ENCODE data around the gene APOLD1. TPM values are rescaled to one million over a fixed set of nuclear protein-coding genes. Genes with fewer than 3 reads are reported as not detected.
"Not testable (repeated sequence)": the region's sequence is repeated elsewhere in the genome, so short reads cannot be mapped to it uniquely, and the experiment has no call there.

Gene APOLD1
- total RNA-seq (10 to 100 TPM in 1 of 5 experiments, 1 to 10 TPM in 3, under 1 TPM in 1; 0.64 to 11.1 (median 3.1) TPM), polyA plus RNA-seq (under 1 TPM; 0.25 to 0.36 TPM), total RNA-seq (3.9 reads per million, percentile 20 among the genes with 10 or more reads in this experiment)

- ATAC-seq (no peak), DNase-seq (no peak)
- Mint-ChIP-seq H3K4me1 (peaks cover 6 to 35% (median 17%) of the 10 kb centered on the region in 7 donors), H3K27ac (peak within 1 kb of the TSS; percentile 24 to 85 (median 59)), H3K9me3 (no peaks in the 10 kb centered on the region), H3K36me3 (peaks cover 0 to 3% (median 0%) of the 10 kb centered on the region in 5 donors), H3K4me3 (peak within 1 kb of the TSS; percentile 76 to 87 (median 81)), H3K27me3 (no peaks in the 10 kb centered on the region)
- H3K4me3 ChIP-seq (ENCODE audit: low read length) = peak within 1 kb of the TSS; percentile 86
- intact Hi-C loops (cut with micrococcal nuclease) = loop anchor here (5.0 kb wide), 3 partner anchors 223 to 408 kb away; partner anchors contain the start of genes DUSP16 (in 1 of the 2) and GSG1 (in 1 of the 2)
- peak within 1 kb of the TSS; percentile 78 for H3K27ac ChIP-seq (ENCODE audit: low read depth, low read length)
- no peaks in the 10 kb centered on the region for H3K36me3 ChIP-seq (ENCODE audit: control insufficient read depth in 2 of 3, insufficient read depth in 3 of 3, low read length in 3 of 3)
- POLR2A ChIA-PET = interaction anchor here (1.2 to 1.4 kb wide), 3 partner anchors 20 to 30 kb away, joined by 3 to 5 read pairs (median 3); no protein-coding TSS in a partner anchor
- CTCF ChIA-PET = interaction anchor here (0.6 to 5.5 kb wide), 2 partner anchors 26 to 80 kb away, joined by 4 to 84 read pairs; partner anchors contain the start of gene DDX47
- no peaks in the 10 kb centered on the region for H3K9me3 ChIP-seq (ENCODE audit: control insufficient read depth in 2 of 3, low read length in 3 of 3)
- no peaks in the 10 kb centered on the region for H3K27me3 ChIP-seq (ENCODE audit: control insufficient read depth in 2 of 2, insufficient read depth in 2 of 2, low read length in 2 of 2)
- peaks cover 6 to 9% of the 10 kb centered on the region in 2 donors for H3K4me1 ChIP-seq (ENCODE audit: control insufficient read depth in 2 of 2, insufficient read depth in 2 of 2, low read length in 2 of 2)
These were observed at the start of gene APOLD1 for GRCh38 chr12:12784911-12785814. Gene APOLD1, plus strand, starts transcription at chr12:12785659. Its CDS starts 33 bp downstream, at chr12:12785692.

- ATAC-seq (peak; percentile 93), DNase-seq (peak in 7 of 9 donors; percentile 32 to 59 (median 39))
- Mint-ChIP-seq H3K4me3 (peak overlapping the region; percentile 53 to 82 (median 68)), H3K36me3 (peaks cover 0 to 22% (median 5%) of the 10 kb centered on the region in 5 donors), H3K27me3 (no peaks in the 10 kb centered on the region), H3K27ac (peak overlapping the region; percentile 75 to 93 (median 85)), H3K9me3 (no peaks in the 10 kb centered on the region), H3K4me1 (peaks cover 21 to 65% (median 35%) of the 10 kb centered on the region in 7 donors)
- CTCF ChIA-PET = interaction anchor here (0.6 to 4.5 kb wide), 42 partner anchors 9 to 379 kb away, joined by 3 to 91 read pairs (median 5); partner anchors contain the start of genes BORCS5, CDKN1B, CREBL2 and DUSP16
- H3K9me3 ChIP-seq (ENCODE audit: control insufficient read depth in 2 of 3, low read length in 3 of 3) = no peaks in the 10 kb centered on the region
- intact Hi-C loops (cut with micrococcal nuclease) = loop anchor here (1.0 to 5.0 kb wide), 10 partner anchors 12 to 361 kb away; no protein-coding TSS in a partner anchor
- POLR2A ChIA-PET = interaction anchor here (0.7 to 11.9 kb wide), 20 partner anchors 10 to 379 kb away, joined by 3 to 311 read pairs (median 4); partner anchors contain the start of genes BORCS5, CDKN1B, CREBL2 and DUSP16
- H3K27ac ChIP-seq (ENCODE audit: low read depth, low read length) = peak overlapping the region; percentile 54
- H3K36me3 ChIP-seq (ENCODE audit: control insufficient read depth in 2 of 3, insufficient read depth in 3 of 3, low read length in 3 of 3) = no peaks in the 10 kb centered on the region
- H3K27me3 ChIP-seq (ENCODE audit: control insufficient read depth in 2 of 2, insufficient read depth in 2 of 2, low read length in 2 of 2) = no peaks in the 10 kb centered on the region
- peaks cover 9 to 33% of the 10 kb centered on the region in 2 donors for H3K4me1 ChIP-seq (ENCODE audit: control insufficient read depth in 2 of 2, insufficient read depth in 2 of 2, low read length in 2 of 2)
- H3K4me3 ChIP-seq (ENCODE audit: low read length) = peak overlapping the region; percentile 28
These were observed 48.4 kb upstream of the APOLD1 start for GRCh38 chr12:12736759-12737676.

- H3K36me3 Mint-ChIP-seq = peaks cover 0 to 22% (median 5%) of the 10 kb centered on the region in 5 donors
- H3K9me3 Mint-ChIP-seq; ATAC-seq; H3K27me3 ChIP-seq (ENCODE audit: control insufficient read depth in 2 of 2, insufficient read depth in 2 of 2, low read length in 2 of 2); H3K36me3 ChIP-seq (ENCODE audit: control insufficient read depth in 2 of 3, insufficient read depth in 3 of 3, low read length in 3 of 3); H3K27me3 Mint-ChIP-seq; H3K4me3 ChIP-seq (ENCODE audit: low read length); H3K27ac ChIP-seq (ENCODE audit: low read depth, low read length); DNase-seq; H3K4me3 Mint-ChIP-seq; H3K9me3 ChIP-seq (ENCODE audit: control insufficient read depth in 2 of 3, low read length in 3 of 3): not testable (repeated sequence)
- H3K4me1 Mint-ChIP-seq = peaks cover 21 to 63% (median 36%) of the 10 kb centered on the region in 7 donors
- peaks cover 9 to 30% of the 10 kb centered on the region in 2 donors for H3K4me1 ChIP-seq (ENCODE audit: control insufficient read depth in 2 of 2, insufficient read depth in 2 of 2, low read length in 2 of 2)
- intact Hi-C loops (cut with micrococcal nuclease) = loop anchor here (5.0 kb wide), 2 partner anchors 36 to 256 kb away; no protein-coding TSS in a partner anchor
- POLR2A ChIA-PET = interaction anchor here (1.1 to 11.9 kb wide), 7 partner anchors 17 to 380 kb away, joined by 3 to 311 read pairs (median 10); partner anchors contain the start of genes BORCS5, CDKN1B and GPR19
- CTCF ChIA-PET = interaction anchor here (0.6 to 4.5 kb wide), 14 partner anchors 23 to 381 kb away, joined by 3 to 91 read pairs (median 8); partner anchors contain the start of genes BORCS5 and CDKN1B
- H3K27ac Mint-ChIP-seq = peak overlapping the region in 1 of 9 donors; percentile 83
These were observed 47.3 kb upstream of the APOLD1 start for GRCh38 chr12:12738152-12738551.

GRCh38 chr12:12741660-12742059 is 43.8 kb upstream of the APOLD1 start:
- POLR2A ChIA-PET = interaction anchor here (1.0 kb wide), 1 partner anchor 26 kb away, joined by 4 read pairs; no protein-coding TSS in a partner anchor
- Histone ChIP-seq H3K4me3 (ENCODE audit: low read length) (no peak overlapping the region), H3K27ac (ENCODE audit: low read depth, low read length) (no peak overlapping the region), H3K36me3 (ENCODE audit: control insufficient read depth in 2 of 3, insufficient read depth in 3 of 3, low read length in 3 of 3) (no peaks in the 10 kb centered on the region), H3K4me1 (ENCODE audit: control insufficient read depth in 2 of 2, insufficient read depth in 2 of 2, low read length in 2 of 2) (peaks cover 4 to 7% of the 10 kb centered on the region in 2 donors), H3K9me3 (ENCODE audit: control insufficient read depth in 2 of 3, low read length in 3 of 3) (no peaks in the 10 kb centered on the region), H3K27me3 (ENCODE audit: control insufficient read depth in 2 of 2, insufficient read depth in 2 of 2, low read length in 2 of 2) (no peaks in the 10 kb centered on the region)
- peak overlapping the region in 2 of 9 donors; percentile 20 to 29 for H3K27ac Mint-ChIP-seq
- no peak for DNase-seq
- H3K9me3 Mint-ChIP-seq = no peaks in the 10 kb centered on the region
- peaks cover 0 to 33% (median 18%) of the 10 kb centered on the region in 5 donors for H3K36me3 Mint-ChIP-seq
- peaks cover 11 to 48% (median 18%) of the 10 kb centered on the region in 7 donors for H3K4me1 Mint-ChIP-seq
- CTCF ChIA-PET = interaction anchor here (0.5 to 1.5 kb wide), 4 partner anchors 19 to 365 kb away, joined by 3 to 5 read pairs (median 4); no protein-coding TSS in a partner anchor
- H3K4me3 Mint-ChIP-seq = peak overlapping the region in 2 of 10 donors; percentile 6 to 8
- no peak for ATAC-seq
- intact Hi-C loops (cut with micrococcal nuclease) = no loop called here
- H3K27me3 Mint-ChIP-seq = no peaks in the 10 kb centered on the region

GRCh38 chr12:12744546-12745305 is 40.7 kb upstream of the APOLD1 start:
- POLR2A ChIA-PET = interaction anchor here (0.6 kb wide), 1 partner anchor 609 kb away, joined by 3 read pairs; no protein-coding TSS in a partner anchor
- no peaks in the 10 kb centered on the region for H3K9me3 Mint-ChIP-seq
- no peak overlapping the region for H3K27ac ChIP-seq (ENCODE audit: low read depth, low read length)
- no peaks in the 10 kb centered on the region for H3K9me3 ChIP-seq (ENCODE audit: control insufficient read depth in 2 of 3, low read length in 3 of 3)
- no peaks in the 10 kb centered on the region for H3K36me3 ChIP-seq (ENCODE audit: control insufficient read depth in 2 of 3, insufficient read depth in 3 of 3, low read length in 3 of 3)
- intact Hi-C loops (cut with micrococcal nuclease) = no loop called here
- H3K4me1 ChIP-seq (ENCODE audit: control insufficient read depth in 2 of 2, insufficient read depth in 2 of 2, low read length in 2 of 2) = no peaks in the 10 kb centered on the region
- H3K4me3 ChIP-seq (ENCODE audit: low read length) = no peak overlapping the region
- DNase-seq = no peak
- H3K4me3 Mint-ChIP-seq = no peak overlapping the region
- H3K4me1 Mint-ChIP-seq = peaks cover 0 to 37% (median 12%) of the 10 kb centered on the region in 7 donors
- no peaks in the 10 kb centered on the region for H3K27me3 ChIP-seq (ENCODE audit: control insufficient read depth in 2 of 2, insufficient read depth in 2 of 2, low read length in 2 of 2)
- H3K36me3 Mint-ChIP-seq = peaks cover 0 to 42% (median 22%) of the 10 kb centered on the region in 5 donors
- H3K27ac Mint-ChIP-seq = peak overlapping the region in 2 of 9 donors; percentile 38 to 58
- CTCF ChIA-PET = interaction anchor here (0.6 to 0.9 kb wide), 2 partner anchors 10 to 101 kb away, joined by 3 read pairs; no protein-coding TSS in a partner anchor
- no peaks in the 10 kb centered on the region for H3K27me3 Mint-ChIP-seq
- ATAC-seq = no peak
